Liver (tissue), 3 donors: ENCODE results near the gene ETFA.

Experiments
- JUND ChIP-seq, 2 donors: IDR thresholded peaks; 2 replicates each; pipeline ENCODE4 v1.6.1; 2016; ENCODE audit warnings: antibody characterized with exemption in 2 of 2
- RAD21 ChIP-seq, 2 donors: IDR thresholded peaks; 2 replicates each; pipeline ENCODE4 v1.6.1; 2016; ENCODE audit warnings: antibody characterized with exemption in 2 of 2, mild to moderate bottlenecking in 2 of 2
- TAF1 ChIP-seq: conservative IDR thresholded peaks from 2 replicates; pipeline ENCODE4 v1.6.1; 2016; ENCODE audit warnings: antibody characterized with exemption, mild to moderate bottlenecking
- YY1 ChIP-seq: IDR thresholded peaks from 2 replicates; pipeline ENCODE4 v1.6.1; 2016; ENCODE audit warnings: antibody characterized with exemption, mild to moderate bottlenecking
- TF ChIP-seq, protein P1 (sequence below): fragments of 150-350 bp; IDR thresholded peaks from 2 replicates; pipeline ENCODE4 v1.5.1; 2017; ENCODE audit warnings: improper control_type of control experiment, low read depth, low read length; ENCODE audit not compliant: missing input control
- TF ChIP-seq, protein P2 (sequence below): IDR thresholded peaks from 2 replicates; pipeline ENCODE4 v1.6.1; 2016; ENCODE audit warnings: antibody characterized with exemption
- TF ChIP-seq, protein P3 (sequence below): IDR thresholded peaks from 2 replicates; pipeline ENCODE4 v1.6.1; 2016; ENCODE audit warnings: antibody characterized with exemption
- donor health status: healthy.
- donor health status: healthy.

DNA sequence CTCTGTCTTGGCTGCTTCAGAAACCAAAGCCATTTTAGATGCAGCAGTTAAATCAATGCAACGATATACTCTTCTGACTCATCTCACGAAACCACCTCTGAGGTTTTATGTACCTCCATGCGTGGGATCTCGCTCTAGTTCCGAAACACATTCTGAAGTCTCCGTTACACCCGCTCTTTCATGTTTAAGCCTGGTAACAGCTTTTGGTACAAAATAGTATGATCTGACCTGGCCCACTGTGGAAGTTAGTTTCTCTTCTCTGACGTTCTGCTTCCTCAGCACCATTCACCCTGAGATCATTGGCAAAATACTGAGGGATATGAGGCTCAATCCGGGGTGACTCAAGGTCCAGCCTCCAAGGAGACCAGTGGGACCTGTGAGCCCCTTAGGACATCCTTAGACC is 129.6 kb downstream of the ETFA start:
- no peak for TF ChIP-seq YY1
- TF ChIP-seq, protein P1, sequence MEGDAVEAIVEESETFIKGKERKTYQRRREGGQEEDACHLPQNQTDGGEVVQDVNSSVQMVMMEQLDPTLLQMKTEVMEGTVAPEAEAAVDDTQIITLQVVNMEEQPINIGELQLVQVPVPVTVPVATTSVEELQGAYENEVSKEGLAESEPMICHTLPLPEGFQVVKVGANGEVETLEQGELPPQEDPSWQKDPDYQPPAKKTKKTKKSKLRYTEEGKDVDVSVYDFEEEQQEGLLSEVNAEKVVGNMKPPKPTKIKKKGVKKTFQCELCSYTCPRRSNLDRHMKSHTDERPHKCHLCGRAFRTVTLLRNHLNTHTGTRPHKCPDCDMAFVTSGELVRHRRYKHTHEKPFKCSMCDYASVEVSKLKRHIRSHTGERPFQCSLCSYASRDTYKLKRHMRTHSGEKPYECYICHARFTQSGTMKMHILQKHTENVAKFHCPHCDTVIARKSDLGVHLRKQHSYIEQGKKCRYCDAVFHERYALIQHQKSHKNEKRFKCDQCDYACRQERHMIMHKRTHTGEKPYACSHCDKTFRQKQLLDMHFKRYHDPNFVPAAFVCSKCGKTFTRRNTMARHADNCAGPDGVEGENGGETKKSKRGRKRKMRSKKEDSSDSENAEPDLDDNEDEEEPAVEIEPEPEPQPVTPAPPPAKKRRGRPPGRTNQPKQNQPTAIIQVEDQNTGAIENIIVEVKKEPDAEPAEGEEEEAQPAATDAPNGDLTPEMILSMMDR = no peak
- TF ChIP-seq RAD21 (IDR thresholded peaks at IDR 0.05) = no peak
- TF ChIP-seq, protein P2, sequence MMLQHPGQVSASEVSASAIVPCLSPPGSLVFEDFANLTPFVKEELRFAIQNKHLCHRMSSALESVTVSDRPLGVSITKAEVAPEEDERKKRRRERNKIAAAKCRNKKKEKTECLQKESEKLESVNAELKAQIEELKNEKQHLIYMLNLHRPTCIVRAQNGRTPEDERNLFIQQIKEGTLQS = no peak
- no peak for TF ChIP-seq TAF1
- TF ChIP-seq, protein P3, sequence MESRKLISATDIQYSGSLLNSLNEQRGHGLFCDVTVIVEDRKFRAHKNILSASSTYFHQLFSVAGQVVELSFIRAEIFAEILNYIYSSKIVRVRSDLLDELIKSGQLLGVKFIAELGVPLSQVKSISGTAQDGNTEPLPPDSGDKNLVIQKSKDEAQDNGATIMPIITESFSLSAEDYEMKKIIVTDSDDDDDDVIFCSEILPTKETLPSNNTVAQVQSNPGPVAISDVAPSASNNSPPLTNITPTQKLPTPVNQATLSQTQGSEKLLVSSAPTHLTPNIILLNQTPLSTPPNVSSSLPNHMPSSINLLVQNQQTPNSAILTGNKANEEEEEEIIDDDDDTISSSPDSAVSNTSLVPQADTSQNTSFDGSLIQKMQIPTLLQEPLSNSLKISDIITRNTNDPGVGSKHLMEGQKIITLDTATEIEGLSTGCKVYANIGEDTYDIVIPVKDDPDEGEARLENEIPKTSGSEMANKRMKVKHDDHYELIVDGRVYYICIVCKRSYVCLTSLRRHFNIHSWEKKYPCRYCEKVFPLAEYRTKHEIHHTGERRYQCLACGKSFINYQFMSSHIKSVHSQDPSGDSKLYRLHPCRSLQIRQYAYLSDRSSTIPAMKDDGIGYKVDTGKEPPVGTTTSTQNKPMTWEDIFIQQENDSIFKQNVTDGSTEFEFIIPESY = no peak
- no peak for TF ChIP-seq JUND (IDR thresholded peaks at IDR 0.05)
